Measurements from ENCODE around the gene STXBP6.

The STXBP6 gene

GRCh38 chr14:24891987-24892496 is 157.9 kb downstream of the STXBP6 start:
- no peak for TF ChIP-seq SPI1 (IDR thresholded peaks at IDR 0.05; ENCODE audit: borderline replicate concordance, low read depth)
- TF ChIP-seq, protein P1, sequence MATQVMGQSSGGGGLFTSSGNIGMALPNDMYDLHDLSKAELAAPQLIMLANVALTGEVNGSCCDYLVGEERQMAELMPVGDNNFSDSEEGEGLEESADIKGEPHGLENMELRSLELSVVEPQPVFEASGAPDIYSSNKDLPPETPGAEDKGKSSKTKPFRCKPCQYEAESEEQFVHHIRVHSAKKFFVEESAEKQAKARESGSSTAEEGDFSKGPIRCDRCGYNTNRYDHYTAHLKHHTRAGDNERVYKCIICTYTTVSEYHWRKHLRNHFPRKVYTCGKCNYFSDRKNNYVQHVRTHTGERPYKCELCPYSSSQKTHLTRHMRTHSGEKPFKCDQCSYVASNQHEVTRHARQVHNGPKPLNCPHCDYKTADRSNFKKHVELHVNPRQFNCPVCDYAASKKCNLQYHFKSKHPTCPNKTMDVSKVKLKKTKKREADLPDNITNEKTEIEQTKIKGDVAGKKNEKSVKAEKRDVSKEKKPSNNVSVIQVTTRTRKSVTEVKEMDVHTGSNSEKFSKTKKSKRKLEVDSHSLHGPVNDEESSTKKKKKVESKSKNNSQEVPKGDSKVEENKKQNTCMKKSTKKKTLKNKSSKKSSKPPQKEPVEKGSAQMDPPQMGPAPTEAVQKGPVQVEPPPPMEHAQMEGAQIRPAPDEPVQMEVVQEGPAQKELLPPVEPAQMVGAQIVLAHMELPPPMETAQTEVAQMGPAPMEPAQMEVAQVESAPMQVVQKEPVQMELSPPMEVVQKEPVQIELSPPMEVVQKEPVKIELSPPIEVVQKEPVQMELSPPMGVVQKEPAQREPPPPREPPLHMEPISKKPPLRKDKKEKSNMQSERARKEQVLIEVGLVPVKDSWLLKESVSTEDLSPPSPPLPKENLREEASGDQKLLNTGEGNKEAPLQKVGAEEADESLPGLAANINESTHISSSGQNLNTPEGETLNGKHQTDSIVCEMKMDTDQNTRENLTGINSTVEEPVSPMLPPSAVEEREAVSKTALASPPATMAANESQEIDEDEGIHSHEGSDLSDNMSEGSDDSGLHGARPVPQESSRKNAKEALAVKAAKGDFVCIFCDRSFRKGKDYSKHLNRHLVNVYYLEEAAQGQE (IDR thresholded peaks at IDR 0.05; ENCODE audit: insufficient replicate concordance, low read depth), result no peak
- no peak for TF ChIP-seq GABPA (IDR thresholded peaks at IDR 0.05; ENCODE audit: low read depth)
- TF ChIP-seq POLR2AphosphoS5 (IDR thresholded peaks at IDR 0.05; ENCODE audit: low read depth), result no peak
- no peak for TF ChIP-seq CTCF (IDR thresholded peaks at IDR 0.05; ENCODE audit: insufficient read depth, low read length)
- Histone ChIP-seq H3K27ac (replicated peaks) (no peak overlapping the region), H3K4me3 (replicated peaks; ENCODE audit: insufficient read depth, low read length) (no peak overlapping the region), H3K27me3 (ENCODE audit: insufficient read depth, poor library complexity, severe bottlenecking) (peaks cover 2% of the 10 kb centered on the region)
- DNase-seq (ENCODE audit: low read depth in 1 of 2, low spot score in 1 of 2), result no peak

- Histone ChIP-seq H3K27me3 (ENCODE audit: insufficient read depth, poor library complexity, severe bottlenecking) (peaks cover 6% of the 10 kb centered on the region), H3K27ac (replicated peaks) (no peak overlapping the region), H3K4me3 (replicated peaks; ENCODE audit: insufficient read depth, low read length) (no peak overlapping the region)
- TF ChIP-seq, protein P1 (IDR thresholded peaks at IDR 0.05; ENCODE audit: insufficient replicate concordance, low read depth), result no peak
- TF ChIP-seq SPI1 (IDR thresholded peaks at IDR 0.05; ENCODE audit: borderline replicate concordance, low read depth), result no peak
- no peak for TF ChIP-seq GABPA (IDR thresholded peaks at IDR 0.05; ENCODE audit: low read depth)
- no peak for TF ChIP-seq POLR2AphosphoS5 (IDR thresholded peaks at IDR 0.05; ENCODE audit: low read depth)
- TF ChIP-seq CTCF (IDR thresholded peaks at IDR 0.05; ENCODE audit: insufficient read depth, low read length), result no peak
- no peak for DNase-seq (ENCODE audit: low read depth in 1 of 2, low spot score in 1 of 2)
Observed at GRCh38 chr14:24890716-24891115, 159.2 kb downstream of the STXBP6 start.

DNA sequence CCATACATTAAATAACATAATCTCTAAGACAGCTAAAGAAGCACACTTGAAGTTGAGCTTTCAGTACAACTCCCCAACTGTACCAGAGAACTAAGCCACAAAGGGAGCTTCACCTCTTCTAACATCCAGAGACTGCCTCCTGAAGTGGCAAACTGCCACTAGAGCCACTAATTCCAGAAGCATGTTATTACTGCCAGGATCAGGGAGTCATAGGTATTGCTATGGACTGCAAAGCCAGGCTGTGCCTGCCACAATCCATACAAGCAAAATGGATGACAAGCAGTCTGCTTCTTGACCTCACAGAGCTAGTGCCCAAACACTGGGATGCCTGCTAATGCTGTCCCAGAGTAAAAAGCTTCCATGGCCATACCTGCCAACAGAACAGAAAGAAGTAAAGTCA is 160.1 kb downstream of the STXBP6 start:
- peaks cover 6% of the 10 kb centered on the region for H3K27me3 ChIP-seq (ENCODE audit: insufficient read depth, poor library complexity, severe bottlenecking)
- no peak overlapping the region for H3K4me3 ChIP-seq (replicated peaks; ENCODE audit: insufficient read depth, low read length)
- TF ChIP-seq POLR2AphosphoS5 (IDR thresholded peaks at IDR 0.05; ENCODE audit: low read depth) (no peak), GABPA (IDR thresholded peaks at IDR 0.05; ENCODE audit: low read depth) (no peak), SPI1 (IDR thresholded peaks at IDR 0.05; ENCODE audit: borderline replicate concordance, low read depth) (no peak), CTCF (IDR thresholded peaks at IDR 0.05; ENCODE audit: insufficient read depth, low read length) (no peak)
- TF ChIP-seq, protein P1 (IDR thresholded peaks at IDR 0.05; ENCODE audit: insufficient replicate concordance, low read depth), result no peak
- DNase-seq (ENCODE audit: low read depth in 1 of 2, low spot score in 1 of 2), result no peak
- no peak overlapping the region for H3K27ac ChIP-seq (replicated peaks)
